ENCODE results near the gene DPYSL4. TPM values are rescaled to one million over a fixed set of nuclear protein-coding genes. Genes with fewer than 3 reads are reported as not detected.

DPYSL4 gene
- total RNA-seq, 2 experiments from 2014 or later, result 5.2 to 8.5 TPM

DNA sequence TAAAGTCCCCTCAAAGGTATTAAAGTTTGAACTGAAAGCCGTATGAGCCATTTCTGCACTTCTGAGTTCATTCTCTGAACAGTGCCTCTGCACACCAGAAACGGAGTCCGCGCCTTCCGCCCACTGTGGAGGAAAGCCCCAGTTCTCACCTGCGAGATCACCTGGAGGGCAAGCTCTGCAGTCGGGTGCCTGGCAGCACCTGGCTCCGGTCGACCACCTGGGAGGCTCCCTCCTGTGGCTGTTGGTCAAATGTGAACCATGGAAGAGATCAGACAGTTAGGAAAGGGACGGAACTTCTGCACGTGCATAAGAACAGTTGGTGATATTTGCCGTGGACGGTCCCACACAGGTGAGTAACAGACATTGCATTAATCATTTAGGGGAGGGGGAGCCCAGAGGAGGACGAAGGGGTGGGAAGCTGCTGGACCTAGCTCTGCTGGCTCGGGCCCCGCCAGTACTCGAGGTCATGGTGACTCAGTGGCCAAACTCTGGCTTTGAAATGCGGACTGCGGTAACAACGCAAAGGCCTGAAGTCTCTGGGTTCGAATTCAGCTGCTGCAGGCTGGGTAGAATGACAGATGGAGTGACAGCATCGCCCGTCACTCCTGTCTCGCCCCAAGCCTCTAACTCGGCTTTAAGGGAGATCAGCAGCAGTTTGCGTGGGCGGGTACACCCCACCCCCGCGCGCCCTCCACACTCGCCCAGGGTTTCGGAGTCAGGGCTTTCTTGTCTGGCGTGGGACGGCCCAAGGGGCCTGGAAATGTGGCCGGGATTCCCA is 1.7 kb upstream of the DPYSL4 start:
- Mint-ChIP-seq H3K27me3 (peaks cover 49% of the 10 kb centered on the region), H3K4me3 (peak overlapping the region; percentile 8), H3K36me3 (no peaks in the 10 kb centered on the region), H3K27ac (no peak overlapping the region), H3K9me3 (no peaks in the 10 kb centered on the region), H3K4me1 (peaks cover 2% of the 10 kb centered on the region)
- no peak for DNase-seq
- POLR2A ChIA-PET, result no interaction called here
- ATAC-seq (ENCODE audit: low read depth), result no peak

GRCh38 chr10:132185601-132186487 is 904 bp upstream of the DPYSL4 start:
- ATAC-seq (ENCODE audit: low read depth), result peak; percentile 87
- POLR2A ChIA-PET, result no interaction called here
- no peak overlapping the region for H3K4me3 Mint-ChIP-seq
- peak; percentile 76 for DNase-seq
- H3K36me3 Mint-ChIP-seq, result no peaks in the 10 kb centered on the region
- peaks cover 3% of the 10 kb centered on the region for H3K9me3 Mint-ChIP-seq
- no peak overlapping the region for H3K27ac Mint-ChIP-seq
- H3K4me1 Mint-ChIP-seq, result peaks cover 2% of the 10 kb centered on the region
- H3K27me3 Mint-ChIP-seq, result peaks cover 47% of the 10 kb centered on the region

DNA sequence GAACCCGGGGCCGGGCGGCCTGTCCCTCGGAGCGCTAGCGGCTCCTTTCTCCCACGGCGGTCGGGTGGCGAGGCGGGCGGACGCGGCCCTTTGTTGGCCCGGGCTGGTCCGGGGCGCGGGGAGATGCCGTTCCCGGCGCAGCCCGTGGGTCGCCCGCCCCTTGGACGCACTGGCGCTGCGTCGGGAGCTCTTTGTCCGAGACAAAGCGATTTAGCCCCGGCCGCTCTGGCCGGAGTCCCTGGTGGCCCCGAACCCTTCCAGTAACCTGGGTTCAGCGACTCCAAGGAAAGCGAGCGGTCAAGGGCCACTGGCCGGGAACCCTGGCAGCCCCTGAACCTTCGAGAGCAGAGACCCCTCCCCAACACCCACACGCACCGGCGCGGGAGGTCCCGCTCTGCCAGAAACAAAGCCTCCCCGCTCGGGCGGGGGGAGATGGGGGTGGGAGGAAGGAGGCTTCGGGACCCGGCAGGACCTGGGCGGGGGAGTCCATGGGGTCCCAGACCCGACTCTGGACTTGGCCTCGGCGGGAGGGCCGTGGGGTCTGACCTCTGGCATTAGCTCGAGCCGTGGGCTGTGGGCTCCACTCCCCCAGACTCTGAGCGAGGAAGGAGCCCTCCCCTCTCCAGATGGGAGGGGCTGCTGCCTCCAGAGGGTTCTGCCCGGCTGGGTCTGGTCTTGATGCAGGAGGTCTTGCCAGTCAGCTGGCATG is 836 bp downstream of the DPYSL4 start:
- no peak for DNase-seq
- POLR2A ChIA-PET, result no interaction called here
- H3K27me3 Mint-ChIP-seq, result peaks cover 40% of the 10 kb centered on the region
- no peak overlapping the region for H3K27ac Mint-ChIP-seq
- peak overlapping the region; percentile 30 for H3K4me3 Mint-ChIP-seq
- ATAC-seq (ENCODE audit: low read depth), result no peak
- H3K4me1 Mint-ChIP-seq, result peaks cover 2% of the 10 kb centered on the region
- H3K36me3 Mint-ChIP-seq, result no peaks in the 10 kb centered on the region
- H3K9me3 Mint-ChIP-seq, result peaks cover 3% of the 10 kb centered on the region

- Mint-ChIP-seq H3K4me1 (peaks cover 2% of the 10 kb centered on the region), H3K36me3 (no peaks in the 10 kb centered on the region), H3K4me3 (peak overlapping the region; percentile 35), H3K27ac (no peak overlapping the region), H3K9me3 (peaks cover 3% of the 10 kb centered on the region), H3K27me3 (peaks cover 38% of the 10 kb centered on the region)
- ATAC-seq (ENCODE audit: low read depth) (no peak), DNase-seq (no peak)
- POLR2A ChIA-PET, result no interaction called here
Measured at GRCh38 chr10:132188331-132188730, 1.6 kb downstream of the DPYSL4 start.

GRCh38 chr10:132189016-132189415 is 2.3 kb downstream of the DPYSL4 start:
- ATAC-seq (ENCODE audit: low read depth) (no peak), DNase-seq (no peak)
- POLR2A ChIA-PET, result no interaction called here
- Mint-ChIP-seq H3K36me3 (no peaks in the 10 kb centered on the region), H3K4me3 (no peak overlapping the region), H3K27ac (no peak overlapping the region), H3K9me3 (peaks cover 3% of the 10 kb centered on the region), H3K27me3 (peaks cover 31% of the 10 kb centered on the region), H3K4me1 (peaks cover 2% of the 10 kb centered on the region)

DNA sequence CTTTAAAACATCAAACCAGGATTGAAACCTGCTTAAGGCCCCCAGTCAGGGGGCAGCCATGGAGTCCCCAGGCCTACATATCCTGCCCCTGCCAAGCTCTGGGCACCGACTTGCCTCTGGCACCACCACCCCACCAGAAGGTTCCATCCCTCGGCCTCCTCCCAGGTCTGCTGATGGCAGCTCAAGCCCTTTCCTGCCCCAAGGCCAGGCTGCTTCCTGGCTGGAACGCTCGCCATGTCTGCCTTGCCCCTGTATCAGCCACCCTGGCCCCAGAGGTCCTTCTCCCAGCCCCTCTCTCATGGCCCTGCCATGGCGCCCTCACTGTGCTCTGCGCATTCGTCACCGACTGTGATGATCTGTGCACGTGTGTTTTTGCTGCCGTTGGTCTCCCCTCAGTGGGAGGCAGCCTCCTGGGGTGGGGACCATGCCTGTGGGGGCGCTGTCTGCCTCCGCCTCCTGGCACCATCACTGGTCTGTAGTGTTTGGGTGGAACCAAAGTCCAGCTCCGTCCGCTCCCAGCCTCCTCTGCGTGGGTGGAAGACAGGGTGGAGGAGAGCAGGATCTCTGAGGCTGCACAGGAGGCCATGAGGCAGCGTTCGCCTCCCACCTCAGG is 3.2 kb downstream of the DPYSL4 start:
- DNase-seq, result no peak
- POLR2A ChIA-PET, result no interaction called here
- H3K27ac Mint-ChIP-seq, result no peak overlapping the region
- H3K36me3 Mint-ChIP-seq, result no peaks in the 10 kb centered on the region
- peaks cover 3% of the 10 kb centered on the region for H3K9me3 Mint-ChIP-seq
- peaks cover 2% of the 10 kb centered on the region for H3K4me1 Mint-ChIP-seq
- peaks cover 23% of the 10 kb centered on the region for H3K27me3 Mint-ChIP-seq
- no peak for ATAC-seq (ENCODE audit: low read depth)
- no peak overlapping the region for H3K4me3 Mint-ChIP-seq

DNA sequence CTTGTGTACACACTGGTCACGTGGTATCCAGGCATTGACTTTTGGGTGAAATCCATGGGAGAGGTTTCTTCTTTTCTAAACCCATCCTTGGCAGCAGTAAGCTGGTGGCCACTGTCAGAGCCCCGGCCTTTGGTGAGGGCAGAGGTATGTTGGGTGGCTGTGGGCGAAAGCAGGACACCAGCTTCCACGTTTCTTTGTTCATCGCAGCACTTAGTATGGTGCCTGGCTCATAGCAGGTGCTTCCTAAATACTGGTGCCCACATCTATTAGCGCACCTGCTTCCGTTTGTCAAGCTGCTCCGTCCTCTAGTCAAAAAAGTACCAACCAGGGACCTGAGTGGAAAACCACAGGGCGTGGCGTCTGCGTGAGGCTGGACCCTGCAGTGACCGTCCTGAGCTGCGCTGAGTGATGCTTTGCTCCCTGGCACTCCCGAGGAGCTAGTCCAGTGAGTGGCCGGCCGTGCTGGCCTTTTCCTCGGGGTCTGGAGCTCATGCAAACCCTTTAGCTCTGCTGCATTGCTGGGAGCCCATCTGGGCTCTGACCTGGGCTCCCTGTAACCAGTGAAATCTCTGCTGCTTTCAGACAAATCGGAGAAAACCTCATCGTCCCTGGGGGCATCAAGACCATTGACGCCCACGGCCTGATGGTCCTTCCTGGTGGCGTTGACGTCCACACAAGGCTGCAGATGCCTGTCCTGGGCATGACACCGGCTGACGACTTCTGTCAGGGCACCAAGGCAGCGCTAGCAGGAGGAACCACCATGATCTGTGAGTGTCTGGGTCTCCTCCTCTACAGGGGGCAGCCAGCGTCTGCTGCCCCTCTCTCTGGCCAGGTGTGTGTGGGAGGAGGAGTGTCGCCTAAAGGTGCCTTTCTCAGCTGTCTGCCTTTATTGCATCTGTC is 5.6 kb downstream of the DPYSL4 start:
- Mint-ChIP-seq H3K4me3 (no peak overlapping the region), H3K27ac (no peak overlapping the region), H3K4me1 (peaks cover 2% of the 10 kb centered on the region), H3K9me3 (peaks cover 3% of the 10 kb centered on the region), H3K36me3 (no peaks in the 10 kb centered on the region), H3K27me3 (peaks cover 17% of the 10 kb centered on the region)
- no peak for ATAC-seq (ENCODE audit: low read depth)
- POLR2A ChIA-PET, result no interaction called here
- no peak for DNase-seq

- Mint-ChIP-seq H3K27me3 (peaks cover 13% of the 10 kb centered on the region), H3K4me1 (no peaks in the 10 kb centered on the region), H3K4me3 (no peak overlapping the region), H3K27ac (no peak overlapping the region), H3K9me3 (peaks cover 3% of the 10 kb centered on the region), H3K36me3 (no peaks in the 10 kb centered on the region)
- ATAC-seq (ENCODE audit: low read depth), result no peak
- DNase-seq, result no peak
- POLR2A ChIA-PET, result no interaction called here
Measured at GRCh38 chr10:132192991-132193665, 6.4 kb downstream of the DPYSL4 start.

DNA sequence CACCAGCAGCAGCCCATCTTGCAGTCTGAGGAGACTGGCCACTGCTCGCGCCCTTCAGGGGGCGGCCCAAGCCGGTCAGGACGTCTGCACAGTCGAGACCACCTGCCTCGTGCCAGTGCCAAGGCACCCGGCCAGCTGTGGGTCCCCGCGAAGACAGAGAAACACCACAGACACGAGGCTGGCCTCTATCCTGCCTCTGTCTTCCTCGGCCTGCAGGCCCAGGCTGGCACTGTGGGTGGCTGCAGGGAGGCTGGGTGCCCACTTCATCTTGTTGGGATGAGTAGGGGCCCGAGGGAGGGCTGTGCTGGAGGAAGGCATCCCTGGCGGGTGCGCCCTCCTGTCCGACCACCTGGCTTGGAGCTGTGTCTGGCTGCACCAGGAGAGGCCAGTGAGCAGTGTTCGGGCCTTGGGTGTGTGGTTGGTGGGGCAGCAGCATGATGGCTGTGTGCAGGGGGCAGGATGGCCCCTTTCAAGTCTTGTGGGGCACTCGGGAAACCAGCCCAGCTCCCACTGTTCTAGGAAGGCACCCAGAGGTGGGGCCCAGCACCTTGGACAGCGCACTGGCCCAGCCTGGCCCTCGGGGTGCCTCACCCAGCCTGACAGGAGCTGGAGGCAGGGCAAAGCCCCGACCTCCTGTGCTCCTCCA is 7.3 kb downstream of the DPYSL4 start:
- peaks cover 5% of the 10 kb centered on the region for H3K27me3 Mint-ChIP-seq
- no peaks in the 10 kb centered on the region for H3K36me3 Mint-ChIP-seq
- POLR2A ChIA-PET, result no interaction called here
- ATAC-seq (ENCODE audit: low read depth) (peak; percentile 67), DNase-seq (peak; percentile 70)
- peaks cover 3% of the 10 kb centered on the region for H3K9me3 Mint-ChIP-seq
- no peak overlapping the region for H3K27ac Mint-ChIP-seq
- no peak overlapping the region for H3K4me3 Mint-ChIP-seq
- H3K4me1 Mint-ChIP-seq, result no peaks in the 10 kb centered on the region

GRCh38 chr10:132194726-132195125 is 8.0 kb downstream of the DPYSL4 start:
- Mint-ChIP-seq H3K4me3 (no peak overlapping the region), H3K9me3 (peaks cover 3% of the 10 kb centered on the region), H3K27me3 (no peaks in the 10 kb centered on the region), H3K36me3 (no peaks in the 10 kb centered on the region), H3K4me1 (no peaks in the 10 kb centered on the region), H3K27ac (no peak overlapping the region)
- POLR2A ChIA-PET, result no interaction called here
- DNase-seq (no peak), ATAC-seq (ENCODE audit: low read depth) (no peak)

DNA sequence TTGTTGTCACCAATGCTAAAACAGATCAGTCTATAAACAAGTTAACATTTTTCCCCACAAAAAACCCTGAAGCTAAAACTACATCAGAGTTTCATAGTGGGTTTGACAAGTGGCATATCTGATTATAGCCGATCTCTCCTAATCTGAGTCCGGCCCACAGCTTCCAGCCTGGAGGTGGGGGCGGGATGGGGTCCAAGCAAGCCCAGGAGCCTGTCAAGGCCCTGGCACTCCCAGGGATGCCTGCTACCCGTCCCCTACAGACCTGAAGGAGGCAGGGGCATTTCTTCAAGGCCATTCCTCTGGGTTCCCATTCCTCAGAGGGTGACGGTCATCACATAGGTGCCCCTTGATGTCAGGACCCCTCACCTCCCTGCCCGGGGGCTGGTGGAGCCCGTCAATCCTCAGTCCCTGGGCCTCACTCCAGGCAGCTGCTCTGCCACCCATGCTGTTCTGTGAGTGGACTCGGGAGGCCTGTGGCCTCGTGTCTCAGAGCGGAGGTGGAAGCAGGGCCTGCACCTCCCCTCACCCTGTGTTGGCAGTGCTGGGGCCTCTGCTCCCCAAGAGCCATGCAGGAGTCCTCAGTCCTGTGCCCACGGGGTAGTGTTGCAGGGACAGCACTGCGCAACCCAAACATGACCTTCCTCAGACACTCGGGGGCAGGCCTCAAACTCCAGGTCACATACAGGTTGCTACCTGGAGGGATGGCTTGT is 8.8 kb downstream of the DPYSL4 start:
- no peaks in the 10 kb centered on the region for H3K27me3 Mint-ChIP-seq

More for the DNA sequence above, 8.8 kb downstream of the DPYSL4 start:
- Mint-ChIP-seq H3K36me3 (no peaks in the 10 kb centered on the region), H3K9me3 (peaks cover 3% of the 10 kb centered on the region), H3K4me3 (no peak overlapping the region), H3K27ac (no peak overlapping the region), H3K4me1 (no peaks in the 10 kb centered on the region)
- POLR2A ChIA-PET, result no interaction called here
- no peak for DNase-seq
- no peak for ATAC-seq (ENCODE audit: low read depth)
